Breast epithelium (tissue), 4 donors: Measurements from ENCODE around the gene HJURP. TPM values are rescaled to one million over a fixed set of nuclear protein-coding genes. Genes with fewer than 3 reads are reported as not detected.

ENCODE experiments used
- DNase-seq, 2 donors: peaks; one replicate each; pipeline ENCODE4 v3.0.0-alpha.2; 2019; ENCODE audit warnings: low spot score in 2 of 2
- H3K27ac ChIP-seq, 2 donors: fragments of 200-600 bp; sonication (generic) in 1 of 2; one replicate each; pipeline ENCODE4 v1.5.1; 2016 to 2019; ENCODE audit warnings: mild to moderate bottlenecking in 1 of 2
- H3K27me3 ChIP-seq, 2 donors: fragments of 200-600 bp; sonication (generic) in 1 of 2; one replicate each; pipeline versions ENCODE4 v1.5.1 to v1.6.0; 2017 to 2019; ENCODE audit warnings: control low read depth in 1 of 2, mild to moderate bottlenecking in 1 of 2
- H3K36me3 ChIP-seq: fragments of 200-600 bp; one replicate; pipeline ENCODE4 v1.5.1; 2019
- H3K4me1 ChIP-seq, 2 donors: fragments of 200-600 bp; sonication (generic); one replicate each; pipeline ENCODE4 v1.5.1; 2016 to 2019; ENCODE audit warnings: control low read depth in 1 of 2
- H3K4me3 ChIP-seq, 3 donors: fragments of 200-600 bp; sonication (generic); 1 replicate in 2 of 3; 2 replicates in 1 of 3; pipeline ENCODE4 v1.5.1; 2016 to 2019; ENCODE audit warnings: mild to moderate bottlenecking in 3 of 3, moderate library complexity in 2 of 3
- H3K9me3 ChIP-seq, 2 donors: fragments of 200-600 bp; sonication (generic) in 1 of 2; one replicate each; pipeline ENCODE4 v1.5.1; 2016 to 2019; ENCODE audit warnings: control low read depth in 1 of 2
- CTCF ChIP-seq, 3 donors: fragments of 450-650 bp; IDR thresholded peaks; one replicate each; pipeline ENCODE4 v1.5.1; 2016 to 2017; ENCODE audit warnings: antibody characterized with exemption in 3 of 3, mild to moderate bottlenecking in 3 of 3, moderate library complexity in 3 of 3
- POLR2A ChIP-seq: fragments of 450-650 bp; IDR thresholded peaks from one replicate; pipeline ENCODE4 v1.6.1; 2016; ENCODE audit warnings: antibody characterized with exemption, mild to moderate bottlenecking, moderate library complexity
- POLR2AphosphoS5 ChIP-seq, 3 donors: sonication (generic); formaldehyde crosslinking; IDR thresholded peaks; one replicate each; pipeline ENCODE4 v1.6.1; 2017; ENCODE audit warnings: antibody characterized with exemption in 3 of 3
- intact Hi-C: fragments of 100-400 bp; cut with DNase I; formaldehyde crosslinking; loops from one replicate; pipeline ENCODE4 v1.15.1; 2023; ENCODE audit warnings: low total_unique reads
- total RNA-seq, 3 donors: library from RNA; depleted of rRNA; stranded (reverse); fragments of >200 nt; gene quantifications; one replicate each; pipeline ENCODE4 v1.1.0, GENCODE V29; 2016

The HJURP gene
- total RNA-seq, 3 donors from 2014 or later: 0.33 to 3.0 TPM; not detected in 1

GRCh38 chr2:233841183-233841582 lies 13.2 kb downstream of the HJURP start:
- no peak for DNase-seq
- intact Hi-C loops: no loop called here
- H3K9me3 ChIP-seq: no peaks in the 10 kb centered on the region
- no peaks in the 10 kb centered on the region for H3K36me3 ChIP-seq
- no peaks in the 10 kb centered on the region for H3K4me1 ChIP-seq
- TF ChIP-seq POLR2AphosphoS5 (IDR thresholded peaks at IDR 0.05) (no peak), POLR2A (no peak), CTCF (IDR thresholded peaks at IDR 0.05) (no peak)
- H3K27ac ChIP-seq: no peak overlapping the region
- no peaks in the 10 kb centered on the region for H3K27me3 ChIP-seq
- no peak overlapping the region for H3K4me3 ChIP-seq

DNA sequence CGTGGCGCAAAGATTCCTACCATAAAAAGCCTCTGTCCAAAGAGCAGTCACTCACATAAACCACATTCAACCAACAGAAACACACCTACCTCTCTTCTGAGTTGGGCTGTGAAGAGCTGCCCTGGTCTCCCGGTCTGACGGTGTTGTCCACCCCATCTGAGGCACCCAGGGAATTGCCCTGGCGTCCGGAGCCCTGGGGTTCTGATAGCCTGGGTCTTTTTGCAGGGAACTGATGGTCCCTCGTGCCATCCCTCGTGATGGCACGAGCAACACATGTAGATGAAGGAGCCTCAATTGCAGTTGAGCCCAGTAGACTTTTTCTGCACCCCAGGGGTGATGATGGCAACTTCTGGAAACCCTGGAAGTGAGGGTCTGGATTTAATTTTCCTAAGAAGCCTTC lies 13.8 kb downstream of the HJURP start:
- Histone ChIP-seq H3K4me3 (no peak overlapping the region), H3K9me3 (no peaks in the 10 kb centered on the region), H3K27ac (no peak overlapping the region), H3K27me3 (no peaks in the 10 kb centered on the region), H3K4me1 (no peaks in the 10 kb centered on the region), H3K36me3 (no peaks in the 10 kb centered on the region)
- TF ChIP-seq CTCF (IDR thresholded peaks at IDR 0.05): no peak
- TF ChIP-seq POLR2AphosphoS5 (IDR thresholded peaks at IDR 0.05): no peak
- TF ChIP-seq POLR2A: no peak
- intact Hi-C loops: no loop called here
- no peak for DNase-seq

- H3K4me1 ChIP-seq: no peaks in the 10 kb centered on the region
- H3K9me3 ChIP-seq: no peaks in the 10 kb centered on the region
- no peaks in the 10 kb centered on the region for H3K36me3 ChIP-seq
- no peak overlapping the region for H3K27ac ChIP-seq
- no peak overlapping the region for H3K4me3 ChIP-seq
- no peak for DNase-seq
- TF ChIP-seq POLR2AphosphoS5 (IDR thresholded peaks at IDR 0.05) (no peak), POLR2A (no peak), CTCF (IDR thresholded peaks at IDR 0.05) (no peak)
- no peaks in the 10 kb centered on the region for H3K27me3 ChIP-seq
- intact Hi-C loops: no loop called here
These were observed 14.9 kb downstream of the HJURP start for GRCh38 chr2:233839447-233839820.

GRCh38 chr2:233838726-233839446 lies 15.4 kb downstream of the HJURP start:
- intact Hi-C loops: no loop called here
- H3K36me3 ChIP-seq: no peaks in the 10 kb centered on the region
- H3K4me3 ChIP-seq: no peak overlapping the region
- no peak for TF ChIP-seq POLR2AphosphoS5 (IDR thresholded peaks at IDR 0.05)
- no peak for TF ChIP-seq POLR2A
- TF ChIP-seq CTCF (IDR thresholded peaks at IDR 0.05): no peak
- H3K4me1 ChIP-seq: no peaks in the 10 kb centered on the region
- no peak for DNase-seq
- no peaks in the 10 kb centered on the region for H3K9me3 ChIP-seq
- H3K27ac ChIP-seq: no peak overlapping the region
- H3K27me3 ChIP-seq: no peaks in the 10 kb centered on the region

DNA sequence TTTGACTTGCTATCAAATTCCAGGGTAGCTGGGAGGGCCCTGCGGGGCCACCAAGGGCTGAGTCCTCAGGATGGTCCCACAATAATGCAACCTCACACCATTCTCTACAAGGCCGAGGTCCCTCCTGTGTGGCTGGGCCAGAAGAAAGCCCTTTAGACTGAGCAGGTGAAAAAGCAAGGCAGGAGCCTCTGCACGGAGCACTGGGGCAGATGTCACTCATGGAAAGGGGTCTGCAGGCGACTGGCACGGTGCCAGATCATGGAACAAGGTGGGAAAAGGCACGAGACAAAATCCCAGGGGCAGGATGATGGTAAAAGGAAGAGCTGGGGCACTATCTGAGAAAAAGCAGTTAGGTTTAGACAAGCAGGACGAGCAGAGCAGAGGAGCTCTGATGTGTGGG lies 16.1 kb downstream of the HJURP start:
- Histone ChIP-seq H3K27ac (no peak overlapping the region), H3K36me3 (no peaks in the 10 kb centered on the region), H3K9me3 (no peaks in the 10 kb centered on the region), H3K4me1 (no peaks in the 10 kb centered on the region), H3K27me3 (no peaks in the 10 kb centered on the region), H3K4me3 (no peak overlapping the region)
- intact Hi-C loops: no loop called here
- no peak for DNase-seq
- TF ChIP-seq POLR2A (no peak), POLR2AphosphoS5 (IDR thresholded peaks at IDR 0.05) (no peak), CTCF (IDR thresholded peaks at IDR 0.05) (no peak)
